ENCODE results near the gene CNN3. TPM values are rescaled to one million over a fixed set of nuclear protein-coding genes. Genes with fewer than 3 reads are reported as not detected.

Gene CNN3
- total and polyA plus RNA-seq, 8 donors: 70.0 to 353 (median 133) TPM

DNA sequence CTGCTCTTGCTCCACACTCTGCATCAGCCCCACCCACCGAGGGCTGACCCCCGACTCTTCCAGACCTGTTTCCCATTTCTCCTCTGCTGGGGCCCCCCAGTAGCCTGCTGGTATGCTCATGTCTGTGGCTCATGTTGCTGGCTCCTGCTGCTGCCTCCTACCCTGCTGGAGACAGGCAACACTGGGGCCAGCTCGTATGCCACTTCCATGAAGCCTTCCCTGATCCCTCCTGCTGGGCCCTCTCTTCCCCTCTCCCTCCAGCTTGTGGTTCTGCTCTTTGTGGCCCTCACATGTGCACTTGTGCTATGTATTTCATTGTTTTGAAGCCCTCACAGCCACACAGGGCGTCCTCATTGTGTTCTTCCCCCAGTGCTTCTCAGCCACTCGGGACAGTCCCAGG, 40.5 kb downstream of the CNN3 start:
- Histone ChIP-seq H3K4me1 (peaks cover 14 to 21% (median 18%) of the 10 kb centered on the region in 4 donors), H3K4me3 (no peak overlapping the region), H3K36me3 (peaks cover 0 to 20% (median 11%) of the 10 kb centered on the region in 4 donors), H3K27me3 (no peaks in the 10 kb centered on the region), H3K27ac (no peak overlapping the region), H3K9me3 (no peaks in the 10 kb centered on the region)
- WGBS, 5 donors: 76 to 89% (median 85%) methylated on average over 5 of the region's 5 CpGs
- intact Hi-C loops (cut with DNase I; ENCODE audit: low total_unique reads): no loop called here
- TF ChIP-seq POLR2AphosphoS5 (IDR thresholded peaks at IDR 0.05): no peak
- TF ChIP-seq, protein P1, sequence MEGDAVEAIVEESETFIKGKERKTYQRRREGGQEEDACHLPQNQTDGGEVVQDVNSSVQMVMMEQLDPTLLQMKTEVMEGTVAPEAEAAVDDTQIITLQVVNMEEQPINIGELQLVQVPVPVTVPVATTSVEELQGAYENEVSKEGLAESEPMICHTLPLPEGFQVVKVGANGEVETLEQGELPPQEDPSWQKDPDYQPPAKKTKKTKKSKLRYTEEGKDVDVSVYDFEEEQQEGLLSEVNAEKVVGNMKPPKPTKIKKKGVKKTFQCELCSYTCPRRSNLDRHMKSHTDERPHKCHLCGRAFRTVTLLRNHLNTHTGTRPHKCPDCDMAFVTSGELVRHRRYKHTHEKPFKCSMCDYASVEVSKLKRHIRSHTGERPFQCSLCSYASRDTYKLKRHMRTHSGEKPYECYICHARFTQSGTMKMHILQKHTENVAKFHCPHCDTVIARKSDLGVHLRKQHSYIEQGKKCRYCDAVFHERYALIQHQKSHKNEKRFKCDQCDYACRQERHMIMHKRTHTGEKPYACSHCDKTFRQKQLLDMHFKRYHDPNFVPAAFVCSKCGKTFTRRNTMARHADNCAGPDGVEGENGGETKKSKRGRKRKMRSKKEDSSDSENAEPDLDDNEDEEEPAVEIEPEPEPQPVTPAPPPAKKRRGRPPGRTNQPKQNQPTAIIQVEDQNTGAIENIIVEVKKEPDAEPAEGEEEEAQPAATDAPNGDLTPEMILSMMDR (IDR thresholded peaks at IDR 0.05): no peak
- no peak for TF ChIP-seq POLR2A (IDR thresholded peaks at IDR 0.05)
- TF ChIP-seq EP300 (IDR thresholded peaks at IDR 0.05): no peak
- DNase-seq: no peak

DNA sequence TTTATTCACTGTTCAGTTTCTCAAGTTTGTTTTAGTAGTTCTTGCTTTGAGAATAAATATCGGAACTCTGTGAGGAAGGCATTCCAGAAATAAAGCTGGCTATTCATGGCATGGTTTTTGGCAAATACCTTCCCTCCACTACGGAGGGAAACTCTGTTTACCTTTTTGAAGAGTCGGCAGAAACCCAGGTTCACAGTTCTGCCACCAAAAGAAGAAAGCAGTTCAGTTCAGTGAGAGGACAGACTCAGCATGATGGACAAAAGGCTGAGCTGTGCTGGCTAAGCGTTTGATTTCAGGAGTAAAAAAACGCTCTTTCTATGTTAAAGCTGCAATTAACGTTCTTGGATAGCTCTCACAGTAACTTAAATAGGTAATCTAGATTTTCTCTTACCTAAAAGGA, 42.4 kb downstream of the CNN3 start:
- H3K36me3 ChIP-seq: peaks cover 0 to 4% (median 2%) of the 10 kb centered on the region in 4 donors
- peak overlapping the region in 4 of 5 donors; percentile 59 to 80 (median 78) for H3K27ac ChIP-seq
- no peak overlapping the region for H3K4me3 ChIP-seq
- no peaks in the 10 kb centered on the region for H3K9me3 ChIP-seq
- TF ChIP-seq POLR2AphosphoS5 (IDR thresholded peaks at IDR 0.05) (no peak), POLR2A (IDR thresholded peaks at IDR 0.05) (no peak), EP300 (IDR thresholded peaks at IDR 0.05) (no peak)
- TF ChIP-seq, protein P1 (IDR thresholded peaks at IDR 0.05): no peak
- no peaks in the 10 kb centered on the region for H3K27me3 ChIP-seq
- intact Hi-C loops (cut with DNase I; ENCODE audit: low total_unique reads): no loop called here
- peaks cover 14 to 21% (median 18%) of the 10 kb centered on the region in 4 donors for H3K4me1 ChIP-seq
- 32 to 57% (median 36%) methylated on average over 6 of the region's 6 CpGs for WGBS, 5 donors
- no peak for DNase-seq

DNA sequence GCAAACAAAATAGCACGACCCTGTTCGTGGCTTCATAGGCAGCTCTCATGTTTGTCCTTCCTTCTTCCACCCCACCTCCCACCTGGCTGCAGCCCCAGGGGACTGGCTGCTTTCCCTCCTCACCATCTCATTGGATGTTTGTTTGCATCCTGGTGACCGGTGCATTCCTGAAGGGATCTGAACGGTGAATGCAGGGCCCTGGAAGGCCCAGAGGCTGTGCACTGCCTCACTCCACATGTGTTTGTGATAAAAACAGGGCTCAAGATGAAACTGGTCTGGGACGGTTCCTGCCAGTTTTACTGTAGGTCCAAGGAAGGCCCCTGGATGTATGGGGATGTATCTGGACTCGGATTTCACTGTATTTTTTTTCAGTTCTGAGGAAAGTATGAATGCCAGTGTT, 42.8 kb downstream of the CNN3 start:
- peak; percentile 34 to 83 for DNase-seq
- 21 to 36% (median 25%) methylated on average over 6 of the region's 6 CpGs for WGBS, 5 donors

DNA sequence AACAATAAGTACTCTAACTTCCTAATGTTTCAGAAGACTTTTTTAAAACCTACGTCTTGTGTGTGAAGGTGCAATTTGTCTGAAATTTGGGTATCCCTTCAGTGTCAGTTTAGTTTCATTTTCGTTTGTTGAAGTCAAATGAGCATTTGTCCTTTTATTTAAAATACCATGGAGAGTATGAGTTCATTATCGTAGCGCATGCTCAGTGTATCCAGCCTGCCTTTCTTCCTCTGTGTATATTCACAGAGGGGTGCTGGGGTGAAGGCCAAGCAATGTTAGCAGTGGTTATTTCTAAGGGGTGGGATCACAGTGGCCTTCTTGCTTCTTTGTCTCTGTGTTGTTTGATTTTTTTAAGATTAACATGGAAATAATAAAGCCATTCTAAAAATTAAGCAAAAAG, 43.2 kb downstream of the CNN3 start:
- DNase-seq: peak in 1 of 2 donors; percentile 76
- 6 to 21% (median 12%) methylated on average over 4 of the region's 4 CpGs for WGBS, 5 donors
- H3K36me3 ChIP-seq: peaks cover 0 to 4% (median under 1%) of the 10 kb centered on the region in 4 donors
- H3K4me1 ChIP-seq: peaks cover 14 to 21% (median 18%) of the 10 kb centered on the region in 4 donors
- intact Hi-C loops (cut with DNase I; ENCODE audit: low total_unique reads): no loop called here
- no peaks in the 10 kb centered on the region for H3K27me3 ChIP-seq
- TF ChIP-seq POLR2A (IDR thresholded peaks at IDR 0.05) (no peak), POLR2AphosphoS5 (IDR thresholded peaks at IDR 0.05) (no peak), EP300 (IDR thresholded peaks at IDR 0.05) (no peak)
- TF ChIP-seq, protein P1 (IDR thresholded peaks at IDR 0.05): no peak
- peak overlapping the region in 2 of 4 donors; percentile 1 to 15 for H3K4me3 ChIP-seq
- peak overlapping the region; percentile 59 to 80 (median 77) for H3K27ac ChIP-seq
- no peaks in the 10 kb centered on the region for H3K9me3 ChIP-seq

More for the DNA sequence above, 42.8 kb downstream of the CNN3 start:
- TF ChIP-seq POLR2AphosphoS5 (IDR thresholded peaks at IDR 0.05): no peak
- TF ChIP-seq POLR2A (IDR thresholded peaks at IDR 0.05): no peak
- Histone ChIP-seq H3K27me3 (no peaks in the 10 kb centered on the region), H3K27ac (peak overlapping the region; percentile 43 to 80 (median 77)), H3K4me3 (peak overlapping the region in 2 of 4 donors; percentile 1 to 15), H3K4me1 (peaks cover 14 to 21% (median 18%) of the 10 kb centered on the region in 4 donors), H3K9me3 (no peaks in the 10 kb centered on the region), H3K36me3 (peaks cover 0 to 4% (median 2%) of the 10 kb centered on the region in 4 donors)
- intact Hi-C loops (cut with DNase I; ENCODE audit: low total_unique reads): no loop called here

DNA sequence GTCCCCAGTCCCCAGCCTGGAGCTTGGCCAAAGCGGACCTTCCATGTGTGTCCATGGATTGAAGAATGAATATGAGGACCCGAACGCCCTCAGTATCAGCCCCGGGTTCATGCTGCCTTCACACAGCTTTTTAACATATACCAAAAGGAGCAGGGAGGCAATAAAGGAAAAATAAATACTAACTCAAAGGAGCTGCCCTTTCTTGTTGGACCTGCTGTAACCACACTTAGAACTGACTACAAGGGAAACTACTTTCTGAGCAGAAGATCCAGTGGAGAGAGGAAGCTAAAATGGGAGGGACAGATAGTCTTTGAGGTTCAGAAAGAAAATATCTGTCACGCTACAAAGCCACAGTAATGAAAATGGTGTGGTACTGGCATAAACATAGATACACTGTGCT, 48.6 kb downstream of the CNN3 start:
- H3K4me1 ChIP-seq: peaks cover 0 to 18% (median 10%) of the 10 kb centered on the region in 4 donors
- no peak overlapping the region for H3K27ac ChIP-seq
- H3K9me3 ChIP-seq: no peaks in the 10 kb centered on the region
- H3K27me3 ChIP-seq: no peaks in the 10 kb centered on the region
- DNase-seq: no peak
- 92 to 98% (median 94%) methylated on average over 5 of the region's 5 CpGs for WGBS, 5 donors
- TF ChIP-seq POLR2AphosphoS5 (IDR thresholded peaks at IDR 0.05) (no peak), EP300 (IDR thresholded peaks at IDR 0.05) (no peak), POLR2A (IDR thresholded peaks at IDR 0.05) (no peak)
- TF ChIP-seq, protein P1 (IDR thresholded peaks at IDR 0.05): no peak
- peaks cover 0 to 10% (median 4%) of the 10 kb centered on the region in 4 donors for H3K36me3 ChIP-seq
- H3K4me3 ChIP-seq: no peak overlapping the region
- intact Hi-C loops (cut with DNase I; ENCODE audit: low total_unique reads): no loop called here
